ENCODE results near the gene TAS2R31.

Gene TAS2R31

GRCh38 chr12:10994307-10994706 is 36.9 kb downstream of the TAS2R31 start:
- no peak for DNase-seq

DNA sequence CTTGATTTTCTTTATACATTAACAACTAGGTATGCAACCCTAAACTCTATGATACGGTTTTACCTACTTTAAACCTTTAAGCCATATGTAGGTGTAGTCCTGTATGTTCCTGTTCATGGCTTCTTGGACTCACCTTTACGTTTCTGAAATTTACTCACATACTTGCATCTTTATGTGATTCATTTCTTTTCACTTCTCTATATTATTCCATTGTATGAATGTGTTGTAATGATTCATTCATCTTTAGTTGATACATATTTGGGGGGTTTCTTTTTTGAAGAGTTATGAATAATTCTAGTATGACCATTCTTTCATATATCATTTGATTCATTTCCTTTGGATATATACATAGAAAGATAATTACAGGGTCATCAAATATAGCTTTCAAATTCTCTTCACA is 42.1 kb downstream of the TAS2R31 start:
- DNase-seq: no peak

- no peak for DNase-seq
Observed at GRCh38 chr12:10986812-10987211, 44.4 kb downstream of the TAS2R31 start, which contains the start of gene TAS2R50. Gene TAS2R50, minus strand, starts transcription at chr12:10986912. Its CDS starts 52 bp downstream, at chr12:10986860.

DNA sequence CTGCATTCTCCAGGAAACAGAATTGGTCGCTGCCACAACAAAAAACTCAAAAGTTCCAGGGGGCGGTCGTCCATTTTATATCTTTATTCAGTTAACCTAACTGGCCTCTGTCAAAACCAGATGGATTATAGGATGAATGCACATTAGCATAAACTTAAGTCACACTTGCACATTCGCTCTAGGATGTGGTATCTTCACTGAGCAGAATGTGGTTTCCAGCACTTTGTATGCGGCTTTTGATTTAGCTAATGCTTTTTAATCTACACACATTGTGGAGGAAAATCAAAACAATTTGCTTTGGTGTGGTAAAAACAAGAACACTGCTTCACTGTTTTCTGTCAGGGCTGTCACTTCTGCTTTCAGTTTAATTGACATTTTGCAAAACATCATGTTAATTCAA is 49.0 kb downstream of the TAS2R31 start:
- no peak for DNase-seq

All from NCI-H1930 (cell line).